Epithelial cell of proximal tubule (primary cell): ENCODE results near the gene ITGB1. TPM values are rescaled to one million over a fixed set of nuclear protein-coding genes. Genes with fewer than 3 reads are reported as not detected.
"Not testable (repeated sequence)": the region's sequence is repeated elsewhere in the genome, so short reads cannot be mapped to it uniquely, and the experiment has no call there.

Experiments
- DNase-seq: peaks from one replicate; pipeline ENCODE4 v3.0.0-alpha.2; 2011; ENCODE audit warnings: low read depth
- H3K4me3 ChIP-seq: 2 replicates; pipeline ENCODE4 v1.5.1; 2011; ENCODE audit warnings: low read depth, mild to moderate bottlenecking, low read length
- CTCF ChIP-seq: conservative IDR thresholded peaks from 2 replicates; pipeline ENCODE4 v1.5.1; 2012; ENCODE audit warnings: low read depth, mild to moderate bottlenecking, low read length
- total RNA-seq: library from RNA; depleted of rRNA; stranded (reverse); fragments of >200 nt; gene quantifications from 2 replicates; pipeline ENCODE4 v1.2.3, GENCODE V29; 2015

Gene ITGB1
- total RNA-seq, 1 donor from 2014 or later: 2,053 TPM

- DNase-seq: no peak
- no peak for TF ChIP-seq CTCF
- H3K4me3 ChIP-seq: no peak overlapping the region
These were observed 46.6 kb downstream of the ITGB1 start for GRCh38 chr10:32911285-32912016.

- not testable (repeated sequence) for H3K4me3 ChIP-seq, DNase-seq
These were observed 48.1 kb downstream of the ITGB1 start for GRCh38 chr10:32909970-32910369.

- TF ChIP-seq CTCF: no peak
- no peak for DNase-seq
- no peak overlapping the region for H3K4me3 ChIP-seq
These were observed 48.6 kb downstream of the ITGB1 start for GRCh38 chr10:32909456-32909855.

GRCh38 chr10:32906595-32906994 is 51.4 kb downstream of the ITGB1 start:
- no peak for DNase-seq
- H3K4me3 ChIP-seq: no peak overlapping the region
- no peak for TF ChIP-seq CTCF

- DNase-seq: no peak
- no peak overlapping the region for H3K4me3 ChIP-seq
- no peak for TF ChIP-seq CTCF
These were observed 52.6 kb downstream of the ITGB1 start for GRCh38 chr10:32905466-32905865.

- no peak for TF ChIP-seq CTCF
- DNase-seq: no peak
- H3K4me3 ChIP-seq: no peak overlapping the region
These were observed 56.2 kb downstream of the ITGB1 start for GRCh38 chr10:32901815-32902214.

- DNase-seq, H3K4me3 ChIP-seq: not testable (repeated sequence)
These were observed 62.6 kb downstream of the ITGB1 start for GRCh38 chr10:32895200-32895968.

GRCh38 chr10:32893916-32894664 is 63.9 kb downstream of the ITGB1 start:
- H3K4me3 ChIP-seq: no peak overlapping the region
- DNase-seq: no peak
- no peak for TF ChIP-seq CTCF
